NCI-H2196 treated with DMSO at 0.1 percent for 48 hours (cell line): Measurements from ENCODE around the gene SMIM45.

Source experiments
- DNase-seq: peaks from one replicate; lab custom pipeline; 2025; ENCODE audit not compliant: unreplicated experiment; lab: John Stamatoyannopoulos, UW

Gene SMIM45

DNA sequence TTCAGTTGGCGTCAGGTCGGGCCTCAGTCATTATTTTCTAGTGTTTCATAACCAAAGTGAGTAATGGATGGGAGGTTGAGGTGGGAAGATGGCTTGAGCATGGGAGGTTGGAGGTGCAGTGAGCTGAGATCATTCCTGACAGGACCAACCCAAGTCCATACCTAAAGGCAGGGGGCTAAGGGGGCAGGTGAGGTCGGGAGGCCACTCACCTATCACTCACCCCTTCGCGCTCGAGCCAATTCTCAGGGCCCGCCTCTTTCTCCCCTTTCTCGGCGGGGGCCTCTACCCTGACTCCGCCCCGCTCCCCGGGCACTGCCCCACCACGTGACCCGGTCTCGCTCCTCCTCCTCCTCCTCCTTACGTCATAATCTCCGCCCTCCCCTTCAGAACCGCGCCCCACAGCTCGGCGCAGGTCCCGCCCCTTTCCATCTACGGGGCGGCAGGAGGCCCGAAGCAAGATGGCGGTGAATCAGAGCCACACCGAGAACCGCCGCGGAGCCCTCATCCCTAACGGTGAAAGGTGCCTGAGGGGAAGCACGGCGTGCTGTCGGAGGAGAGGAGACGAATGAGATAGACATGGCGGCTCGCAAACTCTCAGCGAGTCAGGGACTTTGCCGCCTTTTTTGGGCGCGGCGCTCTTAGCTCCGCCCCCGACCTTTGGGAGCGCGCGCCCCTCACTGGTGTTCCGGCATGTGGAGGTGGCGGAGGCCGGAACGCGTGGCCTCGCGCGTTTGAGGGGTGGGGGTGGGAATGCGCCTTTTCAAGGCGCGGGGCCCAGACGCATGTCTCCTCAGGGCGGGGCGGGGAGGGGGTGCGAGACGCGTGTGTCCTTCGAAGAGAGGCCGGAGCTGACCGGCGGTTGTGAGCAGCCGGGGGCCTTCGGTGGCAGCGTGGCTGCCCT, 46.7 kb downstream of the SMIM45 start, which contains the start of gene WBP2NL:
TSS of gene WBP2NL (plus strand) at position 428 of the 901 bp plus-strand sequence. CDS start at position 459, 31 bp downstream.
- DNase-seq: no peak

- no peak for DNase-seq
Observed at GRCh38 chr22:42000466-42000865, 48.5 kb downstream of the SMIM45 start.

- no peak for DNase-seq
Observed at GRCh38 chr22:42001121-42001520, 49.2 kb downstream of the SMIM45 start.

GRCh38 chr22:42001706-42002105, 49.8 kb downstream of the SMIM45 start:
- no peak for DNase-seq

DNA sequence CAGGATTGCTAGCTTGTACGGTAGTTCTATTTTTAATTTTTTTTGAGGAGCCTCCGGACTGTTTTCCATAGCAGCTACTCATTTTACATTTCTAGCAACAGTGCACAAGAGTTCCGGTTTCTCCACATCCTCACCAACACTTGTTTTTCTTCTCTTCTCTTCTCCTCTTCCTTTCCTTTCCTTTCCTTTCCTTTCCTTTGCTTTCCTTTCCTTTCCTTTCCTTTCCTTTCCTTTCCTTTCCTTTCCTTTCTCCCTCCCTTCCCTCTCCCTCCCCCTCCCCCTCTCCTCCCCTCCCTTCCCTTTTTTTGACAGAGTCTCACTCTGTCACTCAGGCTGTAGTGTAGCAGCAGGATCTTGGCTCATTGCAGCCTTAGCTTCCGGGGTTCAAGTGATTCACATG, 56.0 kb downstream of the SMIM45 start:
- DNase-seq: no peak
